RWPE2 (cell line): ENCODE results near the gene ZDHHC16.
A peak's percentile ranks its signal among the peaks of the same experiment; 100 is the strongest.
"Not testable (repeated sequence)": the region's sequence is repeated elsewhere in the genome, so short reads cannot be mapped to it uniquely, and the experiment has no call there.

Experiments used
- ATAC-seq: fragments of 200-7000 bp; cut with Tn5 transposase; 3 replicates; pipeline ENCODE4 v1.9.1; 2021; ENCODE audit warnings: low read depth
- DNase-seq: peaks from one replicate; pipeline ENCODE4 v3.0.0-alpha.2; 2020; ENCODE audit warnings: low spot score
- H3K27ac ChIP-seq: fragments of 450-650 bp; 2 replicates; pipeline ENCODE4 v1.5.1; 2017; ENCODE audit warnings: mild to moderate bottlenecking; ENCODE audit not compliant: poor library complexity, severe bottlenecking
- H3K27me3 ChIP-seq: fragments of 250-450 bp; sonication (Bioruptor Pico); 2 replicates; pipeline ENCODE4 v1.5.1; 2021; ENCODE audit warnings: mild to moderate bottlenecking, moderate library complexity; ENCODE audit not compliant: insufficient read depth, poor library complexity, severe bottlenecking
- H3K36me3 ChIP-seq: fragments of 250-450 bp; sonication (Bioruptor Pico); 2 replicates; pipeline ENCODE4 v1.5.1; 2020; ENCODE audit warnings: low read depth, mild to moderate bottlenecking, moderate library complexity
- H3K4me1 ChIP-seq: fragments of 250-450 bp; sonication (Bioruptor Pico); 2 replicates; pipeline ENCODE4 v1.5.1; 2021; ENCODE audit warnings: mild to moderate bottlenecking, moderate library complexity; ENCODE audit not compliant: insufficient read depth, poor library complexity, severe bottlenecking
- H3K4me3 ChIP-seq: fragments of 250-450 bp; sonication (Bioruptor Pico); 2 replicates; pipeline ENCODE4 v1.5.1; 2021; ENCODE audit warnings: mild to moderate bottlenecking, moderate library complexity; ENCODE audit not compliant: severe bottlenecking
- H3K9me3 ChIP-seq: fragments of 250-450 bp; sonication (Bioruptor Pico); 2 replicates; pipeline ENCODE4 v1.5.1; 2021; ENCODE audit warnings: mild to moderate bottlenecking, moderate library complexity; ENCODE audit not compliant: severe bottlenecking
- TF ChIP-seq, protein P1 (sequence below): fragments of 450-650 bp; IDR thresholded peaks from one replicate; pipeline ENCODE4 v1.5.1; 2017; ENCODE audit warnings: mild to moderate bottlenecking, moderate library complexity; ENCODE audit not compliant: poor library complexity, severe bottlenecking

Gene ZDHHC16

DNA sequence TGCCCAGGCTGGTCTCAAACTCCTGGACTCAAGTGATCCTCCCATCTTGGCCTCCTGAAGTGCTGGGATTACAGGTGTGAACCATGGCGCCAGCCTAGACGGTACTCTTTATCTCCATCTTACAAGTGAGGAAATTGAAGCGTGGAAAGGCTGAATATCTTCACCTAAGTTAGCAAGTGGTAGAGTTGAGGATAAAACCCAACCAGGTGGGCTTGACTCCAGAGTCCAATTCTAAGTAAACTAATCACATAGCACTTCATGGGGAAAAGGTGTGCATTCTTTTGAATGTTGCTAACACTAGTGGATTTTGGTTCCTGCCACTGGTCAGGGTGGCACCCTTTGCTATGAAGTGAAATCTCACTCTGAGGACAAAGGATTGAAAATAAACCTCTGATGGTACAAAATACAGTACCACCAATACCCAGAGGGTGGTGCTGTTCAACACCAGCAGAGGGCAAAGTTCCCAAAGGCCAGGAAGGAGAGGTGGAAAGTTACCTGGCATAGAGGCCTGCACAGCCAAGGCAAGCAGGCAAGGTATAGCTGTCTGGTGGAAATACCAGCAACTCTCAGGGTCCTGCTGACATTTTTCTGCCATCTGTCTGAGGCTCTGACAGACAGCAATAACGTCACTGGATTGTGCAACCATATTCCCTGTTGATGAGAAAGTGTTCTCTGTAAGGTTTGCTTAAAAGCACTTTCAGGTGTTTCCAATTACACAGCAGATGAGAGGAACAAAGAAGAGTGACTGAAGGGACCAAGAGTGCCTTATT lies 17.6 kb downstream of the ZDHHC16 start:
- Histone ChIP-seq H3K27me3 (no peaks in the 10 kb centered on the region), H3K36me3 (peaks cover 96% of the 10 kb centered on the region), H3K4me1 (peaks cover 14% of the 10 kb centered on the region), H3K4me3 (no peak overlapping the region), H3K9me3 (no peaks in the 10 kb centered on the region), H3K27ac (peak overlapping the region; percentile 63)
- ATAC-seq (peak; percentile 71), DNase-seq (no peak)
- TF ChIP-seq, protein P1, sequence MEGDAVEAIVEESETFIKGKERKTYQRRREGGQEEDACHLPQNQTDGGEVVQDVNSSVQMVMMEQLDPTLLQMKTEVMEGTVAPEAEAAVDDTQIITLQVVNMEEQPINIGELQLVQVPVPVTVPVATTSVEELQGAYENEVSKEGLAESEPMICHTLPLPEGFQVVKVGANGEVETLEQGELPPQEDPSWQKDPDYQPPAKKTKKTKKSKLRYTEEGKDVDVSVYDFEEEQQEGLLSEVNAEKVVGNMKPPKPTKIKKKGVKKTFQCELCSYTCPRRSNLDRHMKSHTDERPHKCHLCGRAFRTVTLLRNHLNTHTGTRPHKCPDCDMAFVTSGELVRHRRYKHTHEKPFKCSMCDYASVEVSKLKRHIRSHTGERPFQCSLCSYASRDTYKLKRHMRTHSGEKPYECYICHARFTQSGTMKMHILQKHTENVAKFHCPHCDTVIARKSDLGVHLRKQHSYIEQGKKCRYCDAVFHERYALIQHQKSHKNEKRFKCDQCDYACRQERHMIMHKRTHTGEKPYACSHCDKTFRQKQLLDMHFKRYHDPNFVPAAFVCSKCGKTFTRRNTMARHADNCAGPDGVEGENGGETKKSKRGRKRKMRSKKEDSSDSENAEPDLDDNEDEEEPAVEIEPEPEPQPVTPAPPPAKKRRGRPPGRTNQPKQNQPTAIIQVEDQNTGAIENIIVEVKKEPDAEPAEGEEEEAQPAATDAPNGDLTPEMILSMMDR, result peak; percentile 93

DNA sequence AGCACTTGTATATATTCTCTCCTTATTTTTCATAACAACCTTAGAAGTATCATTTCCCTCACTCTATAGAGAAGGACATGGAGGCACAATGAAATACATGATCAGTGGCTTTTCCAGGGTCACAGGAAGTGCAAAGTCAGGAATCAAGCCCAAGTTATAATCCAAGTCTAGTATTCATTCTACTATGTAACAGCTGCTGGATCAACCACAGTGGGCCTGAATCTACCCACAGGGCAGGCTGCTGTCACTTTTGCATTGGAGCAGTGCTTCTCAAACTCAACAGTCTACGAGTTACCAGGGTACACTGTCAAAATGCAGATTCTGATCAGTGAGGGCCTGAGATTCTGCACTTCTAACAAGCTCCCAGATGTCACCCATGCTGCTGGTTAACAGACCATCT lies 18.3 kb downstream of the ZDHHC16 start:
- H3K36me3 ChIP-seq, result peaks cover 96% of the 10 kb centered on the region
- peak overlapping the region; percentile 63 for H3K27ac ChIP-seq
- no peak; the same call in 2 of the 3 replicates for ATAC-seq

DNA sequence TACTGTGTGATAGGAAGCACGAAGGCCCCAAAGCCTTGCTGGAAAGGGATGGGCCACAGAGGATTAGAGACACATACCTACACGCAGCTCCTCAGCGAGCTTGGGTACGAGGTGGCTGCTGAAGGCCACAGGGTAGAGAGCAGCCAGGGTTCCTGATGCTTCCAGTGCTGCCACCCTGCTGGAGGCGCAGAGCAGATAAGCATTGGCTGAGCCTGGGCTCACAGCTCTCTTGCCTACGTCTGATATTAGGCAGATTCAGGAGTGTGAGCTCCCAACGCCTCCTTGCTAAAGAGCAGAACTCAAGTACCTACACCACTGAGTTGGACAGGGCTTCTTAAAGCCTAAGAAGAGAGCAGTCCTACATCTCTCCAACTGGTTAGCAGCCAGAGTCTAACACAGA lies 20.0 kb downstream of the ZDHHC16 start:
- DNase-seq (no peak), ATAC-seq (no peak)
- peaks cover 96% of the 10 kb centered on the region for H3K36me3 ChIP-seq
- no peak overlapping the region for H3K4me3 ChIP-seq
- H3K27ac ChIP-seq, result peak overlapping the region; percentile 63
- H3K9me3 ChIP-seq, result no peaks in the 10 kb centered on the region
- TF ChIP-seq, protein P1, result no peak
- no peaks in the 10 kb centered on the region for H3K27me3 ChIP-seq
- H3K4me1 ChIP-seq, result peaks cover 18% of the 10 kb centered on the region

More for the DNA sequence above, 18.3 kb downstream of the ZDHHC16 start:
- Histone ChIP-seq H3K9me3 (no peaks in the 10 kb centered on the region), H3K27me3 (no peaks in the 10 kb centered on the region), H3K4me1 (peaks cover 18% of the 10 kb centered on the region), H3K4me3 (no peak overlapping the region)
- TF ChIP-seq, protein P1, result no peak
- no peak for DNase-seq

DNA sequence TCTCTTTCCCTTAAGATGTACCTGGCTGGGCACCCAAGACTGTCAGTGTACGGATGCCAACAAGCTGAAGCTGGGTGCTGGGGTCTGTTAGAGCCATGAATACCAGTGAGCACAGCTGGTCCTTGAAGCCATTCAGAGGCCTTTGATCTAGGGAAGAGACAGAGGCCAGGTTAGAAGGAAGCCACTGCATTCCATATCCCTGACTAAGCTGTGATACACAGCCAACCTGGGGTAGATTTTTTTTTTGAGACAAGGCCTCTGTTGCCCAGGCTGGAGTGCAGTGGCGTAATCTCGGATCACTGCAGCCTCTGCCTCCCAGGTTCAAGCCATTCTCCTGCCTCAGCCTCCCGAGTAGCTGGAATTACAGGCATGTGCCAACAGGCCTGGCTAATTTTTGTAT lies 20.8 kb downstream of the ZDHHC16 start:
- Histone ChIP-seq H3K27me3 (no peaks in the 10 kb centered on the region), H3K4me1 (peaks cover 18% of the 10 kb centered on the region), H3K9me3 (no peaks in the 10 kb centered on the region), H3K27ac (peak overlapping the region; percentile 63), H3K4me3 (no peak overlapping the region), H3K36me3 (peaks cover 96% of the 10 kb centered on the region)
- ATAC-seq, result peak; percentile 65
- no peak for DNase-seq
- TF ChIP-seq, protein P1, result no peak

DNA sequence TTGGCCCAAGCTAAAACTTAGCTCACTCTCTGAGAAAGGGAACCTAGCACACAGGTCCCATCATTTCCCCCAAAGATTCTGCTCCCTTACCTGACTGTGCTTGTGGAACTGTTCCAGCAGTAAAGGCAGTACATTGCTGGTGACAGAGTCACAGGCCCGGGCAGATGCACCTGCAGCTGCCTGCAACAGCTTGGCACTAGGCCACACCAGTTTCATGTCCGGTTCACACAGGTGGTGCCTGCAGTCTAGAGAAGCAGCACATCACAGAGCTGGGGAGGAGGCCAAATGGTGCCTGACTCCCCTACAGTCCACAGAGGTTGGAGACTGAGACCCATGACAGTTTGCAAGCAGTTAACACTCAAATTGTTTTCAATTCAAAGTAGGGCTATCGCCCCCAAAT lies 22.2 kb downstream of the ZDHHC16 start:
- ATAC-seq, result peak; percentile 18; the same call in 1 of the 3 replicates
- Histone ChIP-seq H3K9me3 (no peaks in the 10 kb centered on the region), H3K27me3 (no peaks in the 10 kb centered on the region), H3K36me3 (peaks cover 96% of the 10 kb centered on the region), H3K4me1 (peaks cover 18% of the 10 kb centered on the region), H3K4me3 (no peak overlapping the region), H3K27ac (peak overlapping the region; percentile 63)
- TF ChIP-seq, protein P1, result no peak
- no peak for DNase-seq

DNA sequence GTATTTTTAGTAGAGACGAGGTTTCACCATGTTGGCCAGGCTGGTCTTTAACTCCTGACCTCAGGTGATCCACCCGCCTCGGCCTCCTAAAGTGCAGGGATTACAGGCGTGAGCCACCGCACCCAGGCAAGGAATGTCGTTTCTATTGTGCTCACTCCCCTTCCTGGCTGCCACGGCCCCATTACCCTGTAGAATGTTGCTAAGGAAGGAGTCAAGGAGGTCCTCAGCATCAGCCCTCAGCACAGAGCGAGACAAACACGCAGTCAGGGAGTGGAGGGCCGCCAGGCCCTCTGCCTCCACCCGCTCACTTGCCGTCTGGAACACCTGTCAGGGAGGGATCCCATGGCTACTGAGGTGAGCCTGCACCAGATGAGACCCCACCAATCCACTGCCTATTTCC lies 22.8 kb downstream of the ZDHHC16 start:
- Histone ChIP-seq H3K36me3 (peaks cover 97% of the 10 kb centered on the region), H3K4me1 (peaks cover 18% of the 10 kb centered on the region), H3K27ac (peak overlapping the region; percentile 63)
- H3K4me3 ChIP-seq, H3K27me3 ChIP-seq, DNase-seq, ATAC-seq, H3K9me3 ChIP-seq: not testable (repeated sequence)
